Neural cell (in vitro differentiated cells): ENCODE results near the gene FKRP. TPM values are rescaled to one million over a fixed set of nuclear protein-coding genes. Genes with fewer than 3 reads are reported as not detected.

ENCODE experiments used
- H2AFZ ChIP-seq: fragments of 200-600, 300-800 bp; sonication (generic), shearing (Covaris generic); 2 replicates; pipeline ENCODE4 v1.6.0; 2014; ENCODE audit warnings: low read depth, mild to moderate bottlenecking, antibody characterized with exemption, low read length, moderate library complexity
- H3F3A ChIP-seq: fragments of 200-600 bp; shearing (Covaris generic); 2 replicates; pipeline ENCODE4 v1.6.1; 2016; ENCODE audit warnings: mild to moderate bottlenecking, moderate library complexity, mixed read lengths, antibody characterized with exemption, low read length; ENCODE audit not compliant: insufficient read depth, poor library complexity, severe bottlenecking
- H3K27ac ChIP-seq: fragments of 200-600, 300-800 bp; sonication (generic), shearing (Covaris generic); 2 replicates; pipeline ENCODE4 v1.5.1; 2014; ENCODE audit warnings: mild to moderate bottlenecking, low read length, moderate library complexity
- H3K27me3 ChIP-seq: fragments of 300-800, 200-600 bp; sonication (generic), shearing (Covaris generic); 2 replicates; pipeline ENCODE4 v1.6.0; 2014; ENCODE audit warnings: mild to moderate bottlenecking, low read depth, low read length, moderate library complexity; ENCODE audit not compliant: insufficient read depth
- H3K36me3 ChIP-seq: fragments of 300-800, 200-600 bp; sonication (generic), shearing (Covaris generic); 2 replicates; pipeline ENCODE4 v1.5.1; 2014; ENCODE audit warnings: mild to moderate bottlenecking, antibody characterized with exemption, low read length, moderate library complexity; ENCODE audit not compliant: insufficient read depth
- H3K4me2 ChIP-seq: fragments of 300-800, 200-600 bp; sonication (generic), shearing (Covaris generic); 2 replicates; pipeline ENCODE4 v1.6.0; 2014; ENCODE audit warnings: mild to moderate bottlenecking, low read length
- H3K4me3 ChIP-seq: fragments of 300-800, 200-600 bp; sonication (generic), shearing (Covaris generic); 2 replicates; pipeline ENCODE4 v1.5.1; 2014; ENCODE audit warnings: mild to moderate bottlenecking, low read length, moderate library complexity
- H3K79me2 ChIP-seq: fragments of 200-600 bp; shearing (Covaris generic); replicated peaks from 2 replicates; pipeline ENCODE4 v1.6.0; 2014; ENCODE audit warnings: mild to moderate bottlenecking, low read length, moderate library complexity; ENCODE audit not compliant: insufficient read depth
- H3K9ac ChIP-seq: fragments of 300-800, 200-600 bp; sonication (generic), shearing (Covaris generic); 2 replicates; pipeline ENCODE4 v1.6.1; 2016; ENCODE audit warnings: mild to moderate bottlenecking, low read length, mixed read lengths
- H3K9me2 ChIP-seq: fragments of 200-600 bp; shearing (Covaris generic); 2 replicates; pipeline ENCODE4 v1.6.1; 2016; ENCODE audit warnings: mild to moderate bottlenecking, low read length, mixed read lengths; ENCODE audit not compliant: insufficient read depth
- H3K9me3 ChIP-seq: fragments of 200-600, 300-800 bp; sonication (generic), shearing (Covaris generic); 2 replicates; pipeline ENCODE4 v1.6.1; 2016; ENCODE audit warnings: mild to moderate bottlenecking, mixed run types, low read length, moderate library complexity, mixed read lengths
- H4K20me1 ChIP-seq: fragments of 200-600 bp; shearing (Covaris generic); 2 replicates; pipeline ENCODE4 v1.6.1; 2016; ENCODE audit warnings: mild to moderate bottlenecking, mixed run types; ENCODE audit not compliant: insufficient read depth
- CTCF ChIP-seq: fragments of 450-650 bp; IDR thresholded peaks from 2 replicates; pipeline ENCODE4 v1.5.1; 2014; ENCODE audit warnings: antibody characterized with exemption, mild to moderate bottlenecking, moderate library complexity; ENCODE audit not compliant: poor library complexity, severe bottlenecking
- EP300 ChIP-seq: fragments of 450-650 bp; conservative IDR thresholded peaks from 2 replicates; pipeline ENCODE4 v1.6.1; 2014; ENCODE audit warnings: antibody characterized with exemption, mild to moderate bottlenecking, moderate library complexity; ENCODE audit not compliant: poor library complexity, severe bottlenecking
- EZH2 ChIP-seq: fragments of 200-600, 300-800 bp; shearing (Covaris generic), sonication (generic); IDR thresholded peaks from 2 replicates; pipeline ENCODE4 v1.6.1; 2014; ENCODE audit warnings: antibody characterized with exemption, low read length, borderline replicate concordance, mild to moderate bottlenecking; ENCODE audit not compliant: insufficient read depth, poor library complexity, severe bottlenecking
- MXI1 ChIP-seq: fragments of 450-650 bp; conservative IDR thresholded peaks from 2 replicates; pipeline ENCODE4 v1.6.1; 2014; ENCODE audit warnings: antibody characterized with exemption, mild to moderate bottlenecking; ENCODE audit not compliant: poor library complexity, severe bottlenecking
- POLR2AphosphoS5 ChIP-seq: IDR thresholded peaks from 2 replicates; pipeline ENCODE4 v1.6.1; 2012
- RAD21 ChIP-seq: fragments of 450-650 bp; conservative IDR thresholded peaks from 2 replicates; pipeline ENCODE4 v1.6.1; 2014; ENCODE audit warnings: antibody characterized with exemption, mild to moderate bottlenecking, moderate library complexity
- REST ChIP-seq: IDR thresholded peaks from 2 replicates; pipeline ENCODE4 v1.6.1; 2012; ENCODE audit warnings: borderline replicate concordance
- SMC3 ChIP-seq: fragments of 450-650 bp; conservative IDR thresholded peaks from 2 replicates; pipeline ENCODE4 v1.6.1; 2014; ENCODE audit warnings: antibody characterized with exemption, mild to moderate bottlenecking, moderate library complexity; ENCODE audit not compliant: poor library complexity
- TAF1 ChIP-seq: IDR thresholded peaks from 2 replicates; pipeline ENCODE4 v1.6.1; 2012; ENCODE audit warnings: low read depth
- polyA plus RNA-seq: library from polyadenylated mRNA; depleted of rRNA; stranded (reverse); fragments of >200 nt; gene quantifications from 2 replicates; pipeline ENCODE4 v1.2.3, GENCODE V29; 2014

Gene FKRP
- polyA plus RNA-seq, 1 donor from 2014 or later: 27.8 TPM

GRCh38 chr19:46737761-46738171 is 8.1 kb upstream of the FKRP start:
- H3K9ac ChIP-seq: no peak overlapping the region
- TF ChIP-seq RAD21: no peak
- no peak for TF ChIP-seq REST
- TF ChIP-seq MXI1: no peak
- no peak for TF ChIP-seq TAF1
- no peak for TF ChIP-seq SMC3
- no peak for TF ChIP-seq CTCF
- no peak for TF ChIP-seq EZH2
- TF ChIP-seq EP300: no peak
- TF ChIP-seq POLR2AphosphoS5: no peak
- no peak overlapping the region for H3K4me2 ChIP-seq
- H3K4me3 ChIP-seq: no peak overlapping the region
- peaks cover 36% of the 10 kb centered on the region for H4K20me1 ChIP-seq
- no peaks in the 10 kb centered on the region for H3F3A ChIP-seq
- H3K36me3 ChIP-seq: peaks cover 6% of the 10 kb centered on the region
- H3K27ac ChIP-seq: no peak overlapping the region
- H2AFZ ChIP-seq: no peak overlapping the region
- no peaks in the 10 kb centered on the region for H3K9me3 ChIP-seq
- H3K79me2 ChIP-seq: peaks cover 55% of the 10 kb centered on the region
- no peaks in the 10 kb centered on the region for H3K27me3 ChIP-seq
- no peaks in the 10 kb centered on the region for H3K9me2 ChIP-seq

- H3K9ac ChIP-seq: no peak overlapping the region
- H3K9me3 ChIP-seq: no peaks in the 10 kb centered on the region
- peaks cover 57% of the 10 kb centered on the region for H3K79me2 ChIP-seq
- TF ChIP-seq CTCF (no peak), RAD21 (no peak), TAF1 (no peak)
- no peaks in the 10 kb centered on the region for H3K9me2 ChIP-seq
- no peak overlapping the region for H3K4me3 ChIP-seq
- no peak overlapping the region for H2AFZ ChIP-seq
- no peak overlapping the region for H3K4me2 ChIP-seq
- peaks cover 6% of the 10 kb centered on the region for H3K36me3 ChIP-seq
- no peaks in the 10 kb centered on the region for H3K27me3 ChIP-seq
- H3F3A ChIP-seq: no peaks in the 10 kb centered on the region
- H3K27ac ChIP-seq: no peak overlapping the region
- peaks cover 34% of the 10 kb centered on the region for H4K20me1 ChIP-seq
These were observed 6.5 kb upstream of the FKRP start for GRCh38 chr19:46739290-46739771.
